Measurements from ENCODE around the gene DYRK2.
A peak's percentile ranks its signal among the peaks of the same experiment; 100 is the strongest.

DYRK2 gene

GRCh38 chr12:67646775-67647174 is 1.8 kb upstream of the DYRK2 start:
- DNase-seq = no peak

DNA sequence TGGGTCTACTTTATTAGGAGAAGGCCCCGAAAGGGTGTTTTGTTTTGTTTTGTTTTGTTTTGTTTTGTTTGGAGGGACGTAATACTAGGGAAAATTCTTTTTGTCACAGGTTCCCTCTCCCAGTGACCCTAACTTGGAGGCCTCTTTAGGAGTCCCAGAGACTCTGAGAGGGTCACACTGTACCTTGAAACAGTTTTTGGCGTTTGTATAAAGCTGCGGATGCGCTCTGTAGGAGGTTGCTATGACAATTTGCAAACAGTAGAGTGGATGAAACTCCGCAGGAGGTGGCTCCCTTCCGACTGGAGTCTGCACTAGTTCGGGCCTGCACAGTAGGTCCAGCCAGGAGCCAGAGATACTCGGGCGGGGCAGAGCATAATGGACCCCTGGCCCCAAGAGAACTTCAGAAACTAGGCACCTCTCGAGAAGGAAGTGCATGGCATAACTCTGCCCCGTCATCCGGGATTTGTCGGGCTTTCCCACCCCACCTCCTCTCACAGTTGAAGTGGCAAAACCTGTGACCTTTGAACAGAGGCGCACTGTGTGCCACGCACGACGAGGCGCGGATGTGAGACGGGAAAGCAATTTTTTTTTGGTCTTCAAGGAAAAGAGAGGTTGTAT is 1.3 kb upstream of the DYRK2 start:
- DNase-seq = no peak

DNA sequence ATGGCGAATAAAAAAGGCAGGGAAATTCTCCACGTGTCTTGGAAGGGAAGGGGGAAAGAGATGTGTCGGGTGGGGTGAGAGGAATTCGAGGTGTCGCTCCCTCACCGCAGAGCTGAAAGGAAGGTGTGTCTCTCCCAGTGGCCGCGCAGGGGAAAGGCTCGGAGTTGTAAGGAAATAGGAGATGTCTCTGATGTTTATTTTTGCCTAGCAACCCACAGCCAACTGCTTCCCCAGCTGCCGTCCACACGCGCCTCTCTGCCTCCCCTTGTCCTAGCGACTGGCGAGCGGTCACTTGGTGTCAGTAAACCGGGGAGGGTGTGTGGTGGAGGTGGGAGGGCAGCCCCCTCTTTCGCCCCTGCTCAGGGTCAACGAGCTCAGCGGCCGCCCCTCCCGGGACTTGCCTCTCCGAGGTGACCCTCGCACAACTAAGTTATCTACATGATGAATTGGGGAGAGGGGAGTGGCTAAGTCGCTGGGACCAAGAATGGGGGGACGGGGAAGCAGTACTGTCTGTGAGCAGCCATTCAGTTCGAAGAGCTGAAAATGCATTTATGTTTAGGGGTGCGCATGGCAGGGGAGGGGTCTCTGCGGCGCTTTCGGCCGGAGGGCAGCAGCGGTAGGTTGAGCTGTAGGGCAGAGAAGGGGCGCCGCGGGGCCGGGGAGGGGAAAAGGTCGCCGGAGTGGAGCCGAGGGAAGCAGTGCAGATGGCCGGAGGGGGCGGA is 585 bp upstream of the DYRK2 start:
- peak; percentile 84 for DNase-seq

GRCh38 chr12:67649261-67649569 is 670 bp downstream of the DYRK2 start:
- no peak for DNase-seq

- DNase-seq = no peak
Observed at GRCh38 chr12:67649570-67650387, 1.2 kb downstream of the DYRK2 start.

DNA sequence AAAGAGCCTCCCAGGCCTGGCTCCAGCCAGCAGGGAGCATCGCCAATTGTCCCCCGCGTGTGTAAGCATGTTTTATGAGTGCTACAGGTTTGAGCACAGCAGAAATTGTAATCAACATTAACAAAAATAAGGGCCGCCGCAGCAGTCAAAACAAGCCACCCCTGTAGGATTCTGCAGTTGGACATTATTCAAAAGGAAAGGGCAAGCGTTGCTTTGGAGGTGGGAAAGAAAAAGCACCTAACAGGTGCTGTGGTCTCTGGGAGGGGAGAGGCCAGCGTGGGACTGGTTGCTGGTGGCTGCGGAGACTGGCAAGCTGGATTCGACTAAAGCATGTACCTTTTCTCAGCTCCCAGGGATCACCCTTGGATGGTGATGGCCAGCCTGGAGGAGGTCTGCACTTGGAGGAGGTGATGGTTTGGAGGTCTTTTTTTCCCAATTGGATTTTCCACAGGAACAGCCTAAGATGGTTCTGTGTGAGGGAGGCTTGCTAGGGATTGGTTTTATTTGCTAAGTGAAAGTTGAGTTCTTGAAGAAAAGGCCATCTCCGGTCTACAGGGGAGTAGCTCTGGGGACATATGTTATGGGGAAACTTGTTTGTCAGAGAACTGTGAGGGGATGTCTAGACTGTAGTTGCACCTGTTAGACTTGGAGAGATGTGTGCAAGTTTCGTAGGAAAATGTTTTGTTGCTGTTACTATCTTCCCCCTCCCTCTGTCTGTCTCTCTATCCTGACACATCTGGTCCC is 2.0 kb downstream of the DYRK2 start:
- DNase-seq = no peak

GRCh38 chr12:67651132-67651695 is 2.7 kb downstream of the DYRK2 start:
- no peak for DNase-seq

DNA sequence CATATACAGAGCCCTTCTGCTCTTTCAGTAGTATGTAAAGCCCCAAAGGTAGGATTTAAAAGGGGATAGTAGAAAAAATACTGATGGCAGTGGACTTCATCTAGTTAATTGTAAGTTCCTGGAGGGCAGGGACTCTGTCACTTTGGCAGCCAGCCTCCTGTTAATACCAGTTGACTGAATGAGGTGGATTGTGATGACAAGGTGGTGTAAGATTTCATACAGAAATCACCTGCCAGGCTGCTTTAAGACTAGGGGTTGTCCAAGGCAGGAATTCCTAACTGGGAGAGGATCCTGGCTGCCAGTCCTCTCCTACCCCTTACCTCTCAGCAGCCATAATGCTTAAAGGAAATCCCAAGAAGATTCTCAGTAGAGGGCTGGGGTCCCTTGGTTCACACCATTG is 7.3 kb downstream of the DYRK2 start:
- DNase-seq = no peak

DNA sequence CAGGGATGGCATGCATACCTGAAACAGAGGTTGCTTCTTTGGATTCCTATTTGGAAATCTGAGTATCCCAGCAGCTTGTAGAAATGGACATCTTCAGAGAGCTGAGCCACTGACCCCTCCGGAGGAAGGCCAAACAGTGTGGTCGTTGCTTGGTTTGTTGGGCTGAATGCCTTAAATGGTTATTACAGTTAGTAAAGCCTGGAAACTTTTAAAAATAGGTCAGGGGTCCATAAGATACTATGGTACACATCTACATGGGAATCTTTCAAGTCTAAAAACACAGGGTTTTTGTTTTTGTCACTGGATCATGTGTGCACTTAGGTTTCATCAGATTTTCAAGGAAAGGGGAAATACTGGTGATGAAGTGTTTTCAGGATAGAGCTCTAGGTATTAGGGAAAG is 7.7 kb downstream of the DYRK2 start:
- no peak for DNase-seq

GRCh38 chr12:67658486-67658885 is 9.9 kb downstream of the DYRK2 start:
- DNase-seq = no peak

DNA sequence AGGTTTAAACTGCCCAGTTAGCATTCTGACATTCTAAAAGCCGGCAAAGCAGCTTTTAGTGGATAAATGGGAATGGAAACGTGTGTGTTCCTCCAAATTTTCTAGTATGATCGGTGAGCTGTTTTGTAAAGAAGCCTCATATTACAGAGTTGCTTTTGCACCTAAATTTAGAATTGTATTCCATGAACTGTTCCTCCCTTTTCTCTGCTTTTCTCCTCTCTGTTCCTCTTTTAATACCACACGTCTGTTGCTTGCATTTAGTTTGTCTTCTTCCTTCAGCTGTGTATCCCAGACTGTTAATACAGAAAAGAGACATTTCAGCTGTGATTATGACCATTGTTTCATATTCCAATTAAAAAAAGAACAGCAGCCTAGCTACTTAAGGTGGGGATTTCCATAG is 10.7 kb downstream of the DYRK2 start:
- no peak for DNase-seq

- DNase-seq = peak; percentile 59
Observed at GRCh38 chr12:67661311-67662021, 12.9 kb downstream of the DYRK2 start.

- DNase-seq = no peak
Observed at GRCh38 chr12:67662910-67663538, 14.5 kb downstream of the DYRK2 start.

DNA sequence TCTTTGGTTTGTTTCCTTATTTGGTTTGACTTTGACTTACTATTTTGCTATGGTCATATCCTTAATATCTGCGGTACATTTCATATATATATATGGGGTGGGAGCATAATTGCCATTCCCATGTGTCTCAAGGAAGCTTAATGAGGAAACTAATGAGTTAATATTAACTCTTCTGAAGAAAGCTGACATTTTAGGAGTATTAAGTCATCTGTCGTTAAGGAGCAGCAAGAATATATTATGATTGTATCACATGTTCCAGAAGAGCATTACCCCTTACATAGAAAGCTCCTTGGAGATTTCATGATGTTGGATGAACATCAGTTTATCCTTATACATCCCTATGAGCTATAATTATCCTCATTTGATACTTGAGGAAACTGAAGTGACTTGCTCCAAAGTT is 15.6 kb downstream of the DYRK2 start:
- no peak for DNase-seq

DNA sequence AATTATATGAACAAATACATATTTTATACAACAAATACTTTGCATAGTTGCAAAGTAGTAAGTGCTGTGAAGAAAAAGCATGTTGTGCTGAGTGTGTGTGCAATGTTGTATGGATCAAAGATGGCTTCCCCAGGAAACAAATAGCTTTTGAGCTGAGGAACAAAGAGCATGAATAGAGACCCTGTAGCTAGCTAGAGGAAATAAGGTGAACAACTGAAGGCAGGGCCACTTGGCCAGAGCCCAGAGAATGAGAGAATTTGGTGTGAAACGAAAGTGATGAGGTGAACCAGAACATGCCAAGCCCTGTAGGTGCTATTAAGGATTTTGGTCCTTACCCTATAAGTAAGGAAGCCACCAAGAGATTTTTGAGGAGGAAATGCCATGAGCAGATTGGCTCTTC is 17.1 kb downstream of the DYRK2 start:
- no peak for DNase-seq

DNA sequence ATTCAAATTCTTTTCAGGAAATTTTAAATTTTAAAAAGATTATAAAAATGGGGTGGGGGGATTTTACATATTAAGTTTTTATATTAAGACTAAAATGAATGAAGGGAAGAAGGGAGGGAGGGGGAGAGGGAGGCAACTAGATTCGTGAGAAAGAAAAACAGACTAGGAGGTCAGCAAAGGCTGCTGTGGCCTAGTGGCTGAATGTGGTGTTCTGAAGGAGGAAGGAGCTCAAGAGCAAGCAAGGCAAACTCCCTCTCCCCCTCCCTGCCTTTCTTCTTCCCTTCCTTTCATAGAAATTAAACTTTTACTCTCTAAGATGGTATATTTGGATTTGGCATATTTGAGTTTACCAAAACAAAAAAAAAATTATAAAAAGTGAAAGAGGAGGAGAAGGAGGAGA is 18.1 kb downstream of the DYRK2 start:
- no peak for DNase-seq

- no peak for DNase-seq
Observed at GRCh38 chr12:67667276-67668073, 18.9 kb downstream of the DYRK2 start.

DNA sequence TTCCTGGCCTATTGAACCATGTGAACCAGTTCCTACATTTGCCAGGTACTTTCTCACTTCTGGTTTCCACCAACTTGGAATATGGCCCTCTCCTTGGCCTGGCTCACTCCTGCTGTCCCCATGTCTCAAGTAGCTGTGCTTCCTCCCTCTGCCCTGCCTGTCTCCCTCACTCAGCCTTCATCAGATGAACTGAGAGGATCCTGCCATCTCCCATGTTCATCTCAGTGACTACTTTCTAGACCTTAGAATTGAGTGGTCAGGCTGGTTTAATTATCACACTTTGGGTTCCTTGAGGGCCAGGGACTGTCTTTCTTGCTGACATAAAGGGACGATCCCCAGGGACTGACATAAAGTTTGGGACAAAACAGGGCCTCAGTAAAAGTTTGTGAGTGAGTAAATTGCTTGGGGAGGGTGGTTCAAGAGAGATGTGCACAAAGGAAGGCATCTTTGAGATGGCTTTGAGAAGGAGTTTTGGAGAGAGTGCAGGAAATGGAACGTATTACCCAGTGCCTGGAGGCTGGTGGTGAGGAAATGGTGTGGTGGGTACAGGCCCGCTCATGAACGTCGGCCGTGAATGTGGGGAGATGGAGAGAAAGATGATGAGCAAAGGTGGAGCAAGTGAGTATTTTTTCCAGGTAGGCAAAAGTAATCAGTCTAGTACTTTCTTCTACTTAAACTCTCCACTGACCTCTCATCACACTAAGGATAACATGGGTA is 20.8 kb downstream of the DYRK2 start:
- no peak for DNase-seq

DNA sequence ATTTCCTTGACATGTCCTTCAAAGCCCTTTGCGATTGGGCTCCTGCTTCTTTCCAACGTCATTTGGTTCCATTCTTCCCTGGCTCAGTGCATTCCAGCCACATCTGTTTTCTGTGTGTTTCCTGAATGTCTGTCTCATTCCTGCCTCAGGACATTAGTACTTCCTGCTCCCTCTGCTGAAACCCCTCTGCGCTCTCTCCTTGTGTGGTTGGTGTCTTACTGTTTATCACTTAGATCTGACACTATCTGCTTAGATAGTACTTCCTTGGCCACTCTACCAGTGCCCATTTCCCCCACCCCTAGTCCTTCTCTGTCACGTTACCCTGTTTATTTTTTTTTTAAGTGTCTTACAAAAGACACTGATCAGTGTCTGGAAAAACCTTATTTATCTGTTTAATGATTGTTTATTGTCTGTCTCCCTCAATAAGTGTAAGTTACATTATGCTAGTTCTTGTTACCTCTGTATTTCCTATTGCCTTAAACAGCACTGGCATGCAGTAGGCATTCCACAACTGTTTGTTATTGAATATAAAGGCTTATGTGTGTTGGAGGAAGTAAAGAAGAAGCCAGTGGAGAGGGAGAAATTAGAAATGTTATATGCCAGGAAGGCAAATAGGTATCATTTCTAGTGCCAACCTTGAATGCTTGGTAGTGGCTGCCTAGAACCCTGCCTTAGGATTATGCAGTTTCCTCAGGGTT is 21.5 kb downstream of the DYRK2 start:
- no peak for DNase-seq

DNA sequence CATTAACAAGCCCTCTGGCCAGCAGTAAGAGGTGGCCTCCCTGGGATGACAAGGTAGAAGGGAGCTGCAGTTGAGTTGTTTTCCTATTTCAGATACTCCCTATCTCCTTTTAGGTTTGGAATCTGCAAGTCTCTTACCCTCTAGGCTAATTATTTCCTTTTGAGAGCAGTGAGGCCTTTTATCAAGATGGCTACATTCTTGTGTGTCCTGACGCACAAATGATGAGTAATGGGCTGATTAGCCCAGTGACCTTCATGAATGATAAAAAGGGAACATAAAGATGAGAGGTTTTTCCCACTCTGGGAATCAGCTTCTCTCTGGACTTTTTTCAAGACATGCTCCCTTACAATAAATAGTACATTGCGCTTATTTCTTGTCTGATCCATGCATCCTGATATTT is 22.9 kb downstream of the DYRK2 start:
- DNase-seq = no peak

Measured in NCI-H2171 (cell line).